Measurements from ENCODE around the gene PHLPP1. TPM values are rescaled to one million over a fixed set of nuclear protein-coding genes. Genes with fewer than 3 reads are reported as not detected.

PHLPP1 gene
- total and polyA plus RNA-seq, 8 donors, result 2.1 to 77.0 (median 12.5) TPM

DNA sequence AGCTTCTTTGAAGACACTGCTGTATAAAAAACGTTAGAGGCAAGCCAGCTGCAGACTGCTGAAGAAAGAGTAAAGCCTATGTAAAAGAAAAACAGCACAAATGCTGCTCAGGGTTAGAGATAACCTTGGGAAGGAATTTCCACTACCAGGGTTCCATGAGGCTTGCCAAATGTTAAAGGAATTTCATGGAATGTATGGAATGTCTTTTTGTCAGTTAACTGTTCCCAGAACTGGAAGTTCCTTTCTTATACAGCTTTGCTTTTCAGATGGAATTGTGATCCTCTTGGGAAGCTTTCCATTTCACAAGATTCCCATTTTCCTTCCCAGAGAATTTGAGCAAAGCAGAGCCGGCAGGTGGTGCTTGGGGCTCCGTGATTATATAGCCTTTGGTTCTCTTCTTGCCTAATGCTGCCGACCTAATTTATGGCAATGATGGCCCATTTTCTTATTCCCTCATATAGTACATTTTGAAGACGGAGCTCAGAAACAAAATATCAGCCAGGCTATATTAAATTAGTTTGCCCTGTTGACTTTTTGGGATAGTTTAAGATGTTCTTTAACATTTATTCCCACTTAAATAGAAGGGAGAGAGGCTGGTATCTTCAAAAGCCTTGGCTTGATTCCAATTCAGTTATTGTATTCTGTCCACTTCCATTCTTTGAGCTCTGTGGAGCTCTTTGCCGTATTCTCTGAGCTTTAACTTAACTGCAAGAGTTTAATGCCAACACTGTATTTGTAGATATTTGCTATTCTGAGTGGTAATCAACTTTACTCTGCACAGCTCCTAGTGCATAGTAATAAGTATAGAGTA lies 162.3 kb downstream of the PHLPP1 start:
- Histone ChIP-seq H3K27ac (peak overlapping the region in 3 of 5 donors; percentile 5 to 16 (median 7)), H3K27me3 (no peaks in the 10 kb centered on the region), H3K36me3 (no peaks in the 10 kb centered on the region), H3K4me3 (no peak overlapping the region), H3K9me3 (no peaks in the 10 kb centered on the region), H3K4me1 (peaks cover 0 to 18% (median 15%) of the 10 kb centered on the region in 4 donors)
- intact Hi-C loops (cut with DNase I; ENCODE audit: low total_unique reads), result no loop called here
- TF ChIP-seq EP300 (IDR thresholded peaks at IDR 0.05), result no peak
- TF ChIP-seq POLR2A (IDR thresholded peaks at IDR 0.05), result no peak
- TF ChIP-seq, protein P1, sequence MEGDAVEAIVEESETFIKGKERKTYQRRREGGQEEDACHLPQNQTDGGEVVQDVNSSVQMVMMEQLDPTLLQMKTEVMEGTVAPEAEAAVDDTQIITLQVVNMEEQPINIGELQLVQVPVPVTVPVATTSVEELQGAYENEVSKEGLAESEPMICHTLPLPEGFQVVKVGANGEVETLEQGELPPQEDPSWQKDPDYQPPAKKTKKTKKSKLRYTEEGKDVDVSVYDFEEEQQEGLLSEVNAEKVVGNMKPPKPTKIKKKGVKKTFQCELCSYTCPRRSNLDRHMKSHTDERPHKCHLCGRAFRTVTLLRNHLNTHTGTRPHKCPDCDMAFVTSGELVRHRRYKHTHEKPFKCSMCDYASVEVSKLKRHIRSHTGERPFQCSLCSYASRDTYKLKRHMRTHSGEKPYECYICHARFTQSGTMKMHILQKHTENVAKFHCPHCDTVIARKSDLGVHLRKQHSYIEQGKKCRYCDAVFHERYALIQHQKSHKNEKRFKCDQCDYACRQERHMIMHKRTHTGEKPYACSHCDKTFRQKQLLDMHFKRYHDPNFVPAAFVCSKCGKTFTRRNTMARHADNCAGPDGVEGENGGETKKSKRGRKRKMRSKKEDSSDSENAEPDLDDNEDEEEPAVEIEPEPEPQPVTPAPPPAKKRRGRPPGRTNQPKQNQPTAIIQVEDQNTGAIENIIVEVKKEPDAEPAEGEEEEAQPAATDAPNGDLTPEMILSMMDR (IDR thresholded peaks at IDR 0.05), result no peak
- TF ChIP-seq POLR2AphosphoS5 (IDR thresholded peaks at IDR 0.05), result no peak
- WGBS, 5 donors, result 33 to 58% (median 49%) methylated on average over 6 of the region's 6 CpGs
- peak in 1 of 2 donors; percentile 35 for DNase-seq

DNA sequence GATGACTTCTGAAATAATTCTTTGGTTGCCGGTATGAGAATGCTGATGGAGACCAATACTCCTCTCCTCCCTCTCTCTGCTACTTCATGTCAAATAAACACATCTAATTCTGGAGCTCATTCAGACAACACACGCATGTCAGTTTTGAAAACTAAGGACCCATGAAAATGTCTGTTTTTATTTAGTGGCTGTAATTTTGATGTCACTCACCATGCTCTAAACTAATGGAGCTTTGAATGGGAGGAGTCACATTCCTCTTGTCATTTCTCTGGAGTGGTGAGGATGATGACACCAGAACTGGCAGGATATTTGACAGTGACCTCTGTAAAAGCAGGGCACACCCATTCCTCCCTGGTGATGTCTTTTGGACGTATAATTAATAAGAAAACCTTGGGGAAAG lies 163.0 kb downstream of the PHLPP1 start:
- H3K36me3 ChIP-seq, result no peaks in the 10 kb centered on the region
- H3K4me3 ChIP-seq, result no peak overlapping the region
- no peak overlapping the region for H3K27ac ChIP-seq
- intact Hi-C loops (cut with DNase I; ENCODE audit: low total_unique reads), result no loop called here
- peaks cover 0 to 18% (median 15%) of the 10 kb centered on the region in 4 donors for H3K4me1 ChIP-seq
- no peak for DNase-seq
- WGBS, 5 donors, result 75 to 91% (median 87%) methylated on average over 3 of the region's 3 CpGs
- H3K9me3 ChIP-seq, result no peaks in the 10 kb centered on the region
- no peaks in the 10 kb centered on the region for H3K27me3 ChIP-seq
- no peak for TF ChIP-seq POLR2AphosphoS5 (IDR thresholded peaks at IDR 0.05)
- TF ChIP-seq EP300 (IDR thresholded peaks at IDR 0.05), result no peak
- TF ChIP-seq, protein P1 (IDR thresholded peaks at IDR 0.05), result no peak
- no peak for TF ChIP-seq POLR2A (IDR thresholded peaks at IDR 0.05)

DNA sequence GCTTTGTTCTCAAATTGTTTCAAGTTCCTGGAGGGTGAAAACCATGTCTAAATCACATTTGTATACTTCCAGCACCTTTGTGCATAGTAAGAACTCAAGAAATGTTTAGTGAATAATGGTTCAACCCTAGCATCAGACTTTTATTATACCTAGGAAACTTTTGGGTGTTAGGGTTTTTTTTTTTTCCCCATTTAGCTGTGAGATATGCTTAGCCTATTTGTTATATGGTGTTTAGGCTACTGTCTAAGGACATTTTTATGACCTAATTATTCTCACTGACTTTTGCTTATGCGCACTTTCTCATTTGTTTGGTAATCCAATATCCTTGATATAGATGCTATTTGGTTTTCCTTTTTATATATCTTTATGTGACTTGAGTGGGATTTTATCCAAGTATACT lies 164.7 kb downstream of the PHLPP1 start:
- WGBS, 5 donors, result 96 to 100% (median 100%) methylated on average over 1 of the region's 1 CpG
- Histone ChIP-seq H3K4me3 (no peak overlapping the region), H3K4me1 (peaks cover 0 to 18% (median 15%) of the 10 kb centered on the region in 4 donors), H3K9me3 (no peaks in the 10 kb centered on the region), H3K27ac (no peak overlapping the region), H3K27me3 (no peaks in the 10 kb centered on the region), H3K36me3 (no peaks in the 10 kb centered on the region)
- TF ChIP-seq POLR2A (IDR thresholded peaks at IDR 0.05) (no peak), POLR2AphosphoS5 (IDR thresholded peaks at IDR 0.05) (no peak)
- TF ChIP-seq, protein P1 (IDR thresholded peaks at IDR 0.05), result no peak
- intact Hi-C loops (cut with DNase I; ENCODE audit: low total_unique reads), result no loop called here
- DNase-seq, result no peak

DNA sequence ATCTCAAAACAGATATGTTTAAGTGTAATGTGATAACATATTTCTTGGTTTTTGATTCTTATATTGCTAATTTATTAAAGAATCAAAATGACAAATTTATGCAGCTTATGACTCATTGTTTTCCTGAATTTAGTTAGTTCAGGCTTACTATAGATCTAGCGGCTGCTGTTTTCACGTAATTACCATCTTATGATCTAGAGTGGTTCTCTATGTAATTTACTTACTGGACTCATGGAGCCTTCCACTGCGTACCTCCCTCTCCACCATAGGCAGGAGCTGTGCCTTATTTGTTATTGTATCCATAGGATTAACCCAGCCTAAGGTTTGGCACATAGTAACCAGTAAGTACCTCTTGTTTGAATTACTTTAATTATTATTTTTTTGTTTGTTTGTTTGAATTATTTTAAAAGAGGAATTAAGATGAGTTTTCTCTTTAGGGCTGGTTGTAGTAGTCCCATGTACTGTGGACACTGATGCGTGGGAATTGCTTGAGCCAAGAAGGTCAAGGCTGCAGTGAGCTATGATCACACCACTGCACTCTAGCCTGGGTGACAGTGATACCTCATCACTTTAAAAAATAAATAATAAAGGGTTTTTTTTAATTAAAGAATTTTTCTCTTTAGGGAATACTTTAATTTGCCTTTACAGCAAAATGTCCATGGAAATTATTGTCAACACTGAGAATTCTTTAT lies 165.5 kb downstream of the PHLPP1 start:
- 90 to 95% (median 94%) methylated on average over 4 of the region's 4 CpGs for WGBS, 5 donors
- no peaks in the 10 kb centered on the region for H3K9me3 ChIP-seq
- intact Hi-C loops (cut with DNase I; ENCODE audit: low total_unique reads), result no loop called here
- DNase-seq, result no peak
- no peak overlapping the region for H3K27ac ChIP-seq
- TF ChIP-seq POLR2AphosphoS5 (IDR thresholded peaks at IDR 0.05) (no peak), EP300 (IDR thresholded peaks at IDR 0.05) (no peak), POLR2A (IDR thresholded peaks at IDR 0.05) (no peak)
- TF ChIP-seq, protein P1 (IDR thresholded peaks at IDR 0.05), result no peak
- peaks cover 0 to 26% (median 15%) of the 10 kb centered on the region in 4 donors for H3K4me1 ChIP-seq
- H3K27me3 ChIP-seq, result no peaks in the 10 kb centered on the region
- H3K36me3 ChIP-seq, result no peaks in the 10 kb centered on the region
- no peak overlapping the region for H3K4me3 ChIP-seq

Measured in stomach (tissue), 9 donors.